Measurements from ENCODE around the gene MCCC2.

GRCh38 chr5:71706906-71707305, 119.8 kb downstream of the MCCC2 start:
- TF ChIP-seq EZH2 (IDR thresholded peaks at IDR 0.05; ENCODE audit: insufficient read depth, poor library complexity, severe bottlenecking), result no peak
- TF ChIP-seq EZH2phosphoT487 (IDR thresholded peaks at IDR 0.05; ENCODE audit: insufficient read depth, low read depth), result no peak

Data from GM23248 (cell line).